ENCODE data around the gene BAIAP2L2.

The BAIAP2L2 gene

DNA sequence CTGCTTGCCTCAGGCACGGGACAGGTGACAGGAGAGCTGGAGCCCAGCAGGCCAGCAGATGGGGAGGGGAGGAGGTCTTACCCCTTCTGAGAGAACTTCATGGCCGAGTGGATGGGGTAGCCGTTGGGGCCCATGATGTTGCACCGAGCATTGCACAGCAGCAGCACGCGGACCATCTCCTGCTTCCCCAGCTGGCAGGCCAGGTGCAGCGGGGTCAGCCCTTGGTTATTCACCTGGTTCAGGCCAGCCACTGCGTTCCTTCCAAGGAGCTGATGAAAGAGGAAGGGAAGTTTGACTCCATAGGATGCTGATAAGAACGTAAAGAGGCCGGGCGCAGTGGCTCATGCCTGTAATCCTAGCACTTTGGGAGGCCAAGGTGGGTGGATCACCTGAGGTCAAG, 29.4 kb upstream of the BAIAP2L2 start:
- 96% methylated on average over 11 of the region's 11 CpGs for WGBS
- H3K9ac ChIP-seq (ENCODE audit: low read depth, low read length): no peak overlapping the region
- H3K36me3 ChIP-seq (ENCODE audit: insufficient read depth, low read length): no peaks in the 10 kb centered on the region
- H3K4me1 ChIP-seq (ENCODE audit: insufficient read depth, low read length): no peaks in the 10 kb centered on the region
- H3K27me3 ChIP-seq (ENCODE audit: insufficient read depth, low read length): no peaks in the 10 kb centered on the region
- H3K27ac ChIP-seq (ENCODE audit: low read depth, low read length): no peak overlapping the region
- no peak overlapping the region for H3K4me3 ChIP-seq (ENCODE audit: low read length)
- H3K9me3 ChIP-seq (ENCODE audit: insufficient read depth, low read depth, low read length): no peaks in the 10 kb centered on the region

DNA sequence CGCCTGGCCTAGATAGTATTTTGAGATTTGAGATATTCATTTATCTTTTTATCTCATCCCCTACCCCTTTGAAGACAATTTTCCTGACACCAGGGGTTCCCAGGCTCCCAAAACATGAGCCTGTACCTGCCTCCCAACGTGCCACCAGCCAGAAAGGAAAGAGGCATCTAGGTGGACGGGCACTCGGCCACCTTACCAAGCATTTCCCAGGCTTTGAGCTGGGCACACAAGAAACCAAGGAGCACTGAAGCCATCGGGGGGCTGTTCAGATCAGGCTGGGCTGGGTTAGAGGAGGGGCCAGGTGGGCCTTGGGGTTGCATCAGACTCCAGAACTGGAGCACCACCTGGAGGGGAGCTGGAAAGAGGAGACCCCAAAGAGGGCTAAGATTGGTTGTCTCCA, 28.5 kb upstream of the BAIAP2L2 start:
- Histone ChIP-seq H3K27me3 (ENCODE audit: insufficient read depth, low read length) (no peaks in the 10 kb centered on the region), H3K9ac (ENCODE audit: low read depth, low read length) (no peak overlapping the region), H3K9me3 (ENCODE audit: insufficient read depth, low read depth, low read length) (no peaks in the 10 kb centered on the region), H3K4me1 (ENCODE audit: insufficient read depth, low read length) (no peaks in the 10 kb centered on the region), H3K36me3 (ENCODE audit: insufficient read depth, low read length) (no peaks in the 10 kb centered on the region), H3K4me3 (ENCODE audit: low read length) (no peak overlapping the region), H3K27ac (ENCODE audit: low read depth, low read length) (no peak overlapping the region)
- 86% methylated on average over 4 of the region's 5 CpGs for WGBS

DNA sequence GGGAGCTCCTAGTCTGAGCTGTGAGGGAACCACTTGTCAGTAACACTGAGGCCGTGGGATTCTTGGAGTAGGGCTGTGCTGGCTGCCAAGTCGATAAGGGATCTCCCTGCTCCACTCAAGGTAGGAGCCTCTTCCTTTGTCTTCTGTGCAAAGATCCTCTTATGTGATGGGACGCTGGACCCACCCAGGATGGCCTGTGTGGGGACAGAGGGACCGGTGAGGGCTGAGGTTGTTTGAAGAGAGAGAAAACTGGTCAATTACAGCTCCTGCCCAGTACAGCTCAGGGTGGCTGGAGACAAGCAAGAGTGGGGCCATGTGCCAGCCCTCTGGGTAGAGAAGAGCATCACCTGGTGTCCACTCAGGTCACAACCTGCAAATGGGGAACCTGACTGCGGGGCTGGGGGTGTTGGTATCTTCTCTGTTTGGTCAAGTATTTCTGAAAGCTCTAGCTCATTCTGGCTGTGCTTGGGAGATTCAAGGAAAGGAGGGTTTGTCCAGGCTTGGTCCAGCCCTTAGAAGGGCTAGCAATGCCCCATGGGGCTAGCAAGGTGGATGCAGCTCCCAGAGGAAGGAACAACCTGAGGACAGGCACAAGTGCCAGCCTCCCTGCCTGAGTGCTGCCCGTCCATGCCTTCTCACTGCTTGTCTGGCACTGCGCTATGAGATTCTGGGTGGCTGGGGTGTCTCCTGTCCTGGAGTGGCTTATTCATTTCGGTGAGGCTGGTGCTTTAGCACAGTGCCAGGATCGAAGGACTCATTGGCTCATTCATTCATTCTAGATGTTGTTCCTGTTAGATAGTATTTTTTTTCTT, 27.6 kb upstream of the BAIAP2L2 start:
- H3K27ac ChIP-seq (ENCODE audit: low read depth, low read length): no peak overlapping the region
- no peak overlapping the region for H3K4me3 ChIP-seq (ENCODE audit: low read length)
- no peaks in the 10 kb centered on the region for H3K36me3 ChIP-seq (ENCODE audit: insufficient read depth, low read length)
- 95% methylated on average over 9 of the region's 9 CpGs for WGBS
- no peaks in the 10 kb centered on the region for H3K4me1 ChIP-seq (ENCODE audit: insufficient read depth, low read length)
- no peak overlapping the region for H3K9ac ChIP-seq (ENCODE audit: low read depth, low read length)
- H3K27me3 ChIP-seq (ENCODE audit: insufficient read depth, low read length): no peaks in the 10 kb centered on the region
- H3K9me3 ChIP-seq (ENCODE audit: insufficient read depth, low read depth, low read length): no peaks in the 10 kb centered on the region

GRCh38 chr22:38136607-38137006, 26.1 kb upstream of the BAIAP2L2 start:
- Histone ChIP-seq H3K9ac (ENCODE audit: low read depth, low read length) (no peak overlapping the region), H3K4me1 (ENCODE audit: insufficient read depth, low read length) (no peaks in the 10 kb centered on the region), H3K27me3 (ENCODE audit: insufficient read depth, low read length) (no peaks in the 10 kb centered on the region), H3K27ac (ENCODE audit: low read depth, low read length) (no peak overlapping the region), H3K4me3 (ENCODE audit: low read length) (no peak overlapping the region), H3K9me3 (ENCODE audit: insufficient read depth, low read depth, low read length) (no peaks in the 10 kb centered on the region), H3K36me3 (ENCODE audit: insufficient read depth, low read length) (no peaks in the 10 kb centered on the region)
- 88% methylated on average over 1 of the region's 1 CpG for WGBS

- H3K9ac ChIP-seq (ENCODE audit: low read depth, low read length): no peak overlapping the region
- no peaks in the 10 kb centered on the region for H3K4me1 ChIP-seq (ENCODE audit: insufficient read depth, low read length)
- WGBS: 89% methylated on average over 4 of the region's 4 CpGs
- H3K27me3 ChIP-seq (ENCODE audit: insufficient read depth, low read length): no peaks in the 10 kb centered on the region
- H3K36me3 ChIP-seq (ENCODE audit: insufficient read depth, low read length): no peaks in the 10 kb centered on the region
- no peak overlapping the region for H3K4me3 ChIP-seq (ENCODE audit: low read length)
- H3K9me3 ChIP-seq (ENCODE audit: insufficient read depth, low read depth, low read length): no peaks in the 10 kb centered on the region
- H3K27ac ChIP-seq (ENCODE audit: low read depth, low read length): no peak overlapping the region
Observed at GRCh38 chr22:38135133-38135706, 24.7 kb upstream of the BAIAP2L2 start.

- no peak overlapping the region for H3K4me3 ChIP-seq (ENCODE audit: low read length)
- no peaks in the 10 kb centered on the region for H3K9me3 ChIP-seq (ENCODE audit: insufficient read depth, low read depth, low read length)
- H3K9ac ChIP-seq (ENCODE audit: low read depth, low read length): no peak overlapping the region
- H3K27me3 ChIP-seq (ENCODE audit: insufficient read depth, low read length): no peaks in the 10 kb centered on the region
- no peak overlapping the region for H3K27ac ChIP-seq (ENCODE audit: low read depth, low read length)
- 93% methylated on average over 4 of the region's 4 CpGs for WGBS
- no peaks in the 10 kb centered on the region for H3K4me1 ChIP-seq (ENCODE audit: insufficient read depth, low read length)
- H3K36me3 ChIP-seq (ENCODE audit: insufficient read depth, low read length): no peaks in the 10 kb centered on the region
Observed at GRCh38 chr22:38133331-38133730, 22.8 kb upstream of the BAIAP2L2 start.

DNA sequence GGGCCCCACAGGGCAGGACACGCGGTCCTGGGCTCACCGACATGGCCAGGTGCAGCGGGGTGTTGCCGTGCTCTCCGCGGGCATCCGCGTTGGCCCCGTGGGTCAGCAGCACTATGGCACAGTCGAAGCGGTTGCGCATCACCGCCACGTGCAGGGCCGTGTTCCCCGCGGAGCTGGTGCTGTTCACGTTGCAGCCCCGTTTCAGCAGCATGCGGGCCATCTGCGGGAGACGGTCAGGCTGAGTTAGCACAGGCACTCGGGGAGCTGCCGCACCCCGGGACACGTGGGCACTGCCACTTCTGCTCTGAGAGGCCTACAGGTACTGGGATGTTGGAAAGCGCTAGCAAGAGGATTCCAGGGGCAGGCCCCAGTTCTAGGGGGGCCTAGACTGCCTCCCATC, 22.3 kb upstream of the BAIAP2L2 start:
- H3K9ac ChIP-seq (ENCODE audit: low read depth, low read length): no peak overlapping the region
- no peaks in the 10 kb centered on the region for H3K36me3 ChIP-seq (ENCODE audit: insufficient read depth, low read length)
- H3K9me3 ChIP-seq (ENCODE audit: insufficient read depth, low read depth, low read length): no peaks in the 10 kb centered on the region
- H3K27ac ChIP-seq (ENCODE audit: low read depth, low read length): no peak overlapping the region
- no peaks in the 10 kb centered on the region for H3K27me3 ChIP-seq (ENCODE audit: insufficient read depth, low read length)
- no peaks in the 10 kb centered on the region for H3K4me1 ChIP-seq (ENCODE audit: insufficient read depth, low read length)
- H3K4me3 ChIP-seq (ENCODE audit: low read length): no peak overlapping the region
- 95% methylated on average over 28 of the region's 28 CpGs for WGBS

DNA sequence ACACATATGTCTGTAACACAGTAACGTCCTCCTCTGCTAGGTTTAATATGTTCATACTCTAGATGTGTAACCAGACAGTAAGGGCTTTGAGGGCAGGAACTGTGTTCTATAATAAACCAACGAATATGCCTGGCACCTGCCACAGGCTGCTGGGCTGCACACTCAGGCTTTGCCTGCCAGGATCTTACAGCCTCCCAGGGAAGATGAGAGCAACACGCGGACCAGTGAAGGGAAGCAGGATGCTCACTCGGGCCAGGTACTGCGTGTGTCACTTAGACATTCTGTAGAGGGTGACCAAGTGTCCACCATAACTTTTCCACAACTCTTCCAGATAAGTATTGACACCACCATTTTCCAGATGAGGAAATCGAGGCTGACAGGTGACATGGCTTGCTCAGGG, 21.7 kb upstream of the BAIAP2L2 start:
- Histone ChIP-seq H3K9me3 (ENCODE audit: insufficient read depth, low read depth, low read length) (no peaks in the 10 kb centered on the region), H3K4me3 (ENCODE audit: low read length) (no peak overlapping the region), H3K4me1 (ENCODE audit: insufficient read depth, low read length) (no peaks in the 10 kb centered on the region), H3K27me3 (ENCODE audit: insufficient read depth, low read length) (no peaks in the 10 kb centered on the region), H3K27ac (ENCODE audit: low read depth, low read length) (no peak overlapping the region), H3K36me3 (ENCODE audit: insufficient read depth, low read length) (no peaks in the 10 kb centered on the region), H3K9ac (ENCODE audit: low read depth, low read length) (no peak overlapping the region)
- WGBS: 95% methylated on average over 7 of the region's 7 CpGs

DNA sequence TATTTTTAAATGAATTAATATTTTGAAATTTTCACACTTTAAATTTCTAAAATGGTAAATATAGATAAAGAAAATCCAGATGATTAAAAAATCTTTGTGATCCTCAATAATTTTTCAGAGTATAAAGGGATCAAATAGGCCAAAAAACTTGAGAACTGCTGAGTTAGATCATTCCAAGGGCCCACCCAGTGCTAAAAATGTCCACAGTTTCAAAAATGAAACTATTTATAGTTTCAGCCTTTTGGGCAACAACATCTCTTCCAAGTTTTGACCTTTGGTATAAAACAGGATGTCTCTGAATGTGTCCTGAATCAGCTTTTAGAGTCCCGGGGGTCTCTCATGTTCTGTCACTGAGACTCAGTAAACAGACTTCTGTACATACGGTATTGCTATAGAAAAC, 20.9 kb upstream of the BAIAP2L2 start:
- Histone ChIP-seq H3K36me3 (ENCODE audit: insufficient read depth, low read length) (no peaks in the 10 kb centered on the region), H3K9ac (ENCODE audit: low read depth, low read length) (no peak overlapping the region), H3K9me3 (ENCODE audit: insufficient read depth, low read depth, low read length) (no peaks in the 10 kb centered on the region), H3K27ac (ENCODE audit: low read depth, low read length) (no peak overlapping the region), H3K4me1 (ENCODE audit: insufficient read depth, low read length) (no peaks in the 10 kb centered on the region), H3K4me3 (ENCODE audit: low read length) (no peak overlapping the region), H3K27me3 (ENCODE audit: insufficient read depth, low read length) (no peaks in the 10 kb centered on the region)
- 93% methylated on average over 2 of the region's 2 CpGs for WGBS

GRCh38 chr22:38129856-38130255, 19.4 kb upstream of the BAIAP2L2 start:
- H3K4me1 ChIP-seq (ENCODE audit: insufficient read depth, low read length): no peaks in the 10 kb centered on the region
- H3K27me3 ChIP-seq (ENCODE audit: insufficient read depth, low read length): no peaks in the 10 kb centered on the region
- H3K27ac ChIP-seq (ENCODE audit: low read depth, low read length): no peak overlapping the region
- H3K9ac ChIP-seq (ENCODE audit: low read depth, low read length): no peak overlapping the region
- 92% methylated on average over 9 of the region's 9 CpGs for WGBS
- no peaks in the 10 kb centered on the region for H3K36me3 ChIP-seq (ENCODE audit: insufficient read depth, low read length)
- no peaks in the 10 kb centered on the region for H3K9me3 ChIP-seq (ENCODE audit: insufficient read depth, low read depth, low read length)
- no peak overlapping the region for H3K4me3 ChIP-seq (ENCODE audit: low read length)

GRCh38 chr22:38129021-38129420, 18.5 kb upstream of the BAIAP2L2 start:
- H3K4me1 ChIP-seq (ENCODE audit: insufficient read depth, low read length): no peaks in the 10 kb centered on the region
- H3K9me3 ChIP-seq (ENCODE audit: insufficient read depth, low read depth, low read length): no peaks in the 10 kb centered on the region
- H3K36me3 ChIP-seq (ENCODE audit: insufficient read depth, low read length): no peaks in the 10 kb centered on the region
- no peak overlapping the region for H3K4me3 ChIP-seq (ENCODE audit: low read length)
- H3K27me3 ChIP-seq (ENCODE audit: insufficient read depth, low read length): no peaks in the 10 kb centered on the region
- no peak overlapping the region for H3K27ac ChIP-seq (ENCODE audit: low read depth, low read length)
- no peak overlapping the region for H3K9ac ChIP-seq (ENCODE audit: low read depth, low read length)
- WGBS: 92% methylated on average over 10 of the region's 10 CpGs
